Measurements from ENCODE around the gene VKORC1.

DNA sequence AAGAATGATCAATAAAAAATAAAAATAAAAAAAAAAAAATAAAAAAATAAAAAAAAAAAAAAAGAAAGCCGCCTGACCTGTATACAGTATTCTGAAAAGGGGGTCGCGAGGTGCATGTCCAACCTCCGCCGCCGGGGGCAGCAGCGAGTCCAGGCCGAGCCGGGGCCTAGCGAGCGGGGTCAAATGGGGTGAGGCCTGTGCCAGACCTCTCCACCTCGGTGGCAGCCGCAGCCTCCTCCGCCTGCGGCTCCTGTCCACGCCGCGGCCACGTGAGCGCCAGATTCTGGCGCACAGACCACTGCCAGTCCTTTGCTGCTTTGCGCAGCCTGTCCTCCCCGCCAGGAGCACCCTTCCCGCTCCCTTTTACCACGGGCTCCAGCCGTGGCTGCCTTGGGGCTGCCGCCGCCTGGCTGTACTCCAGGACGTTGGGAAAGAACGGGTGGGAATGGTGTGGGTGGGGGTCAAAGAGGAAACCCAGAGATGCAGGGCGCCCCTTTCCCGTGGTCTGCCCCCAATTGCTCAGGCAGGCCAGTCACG is 11.1 kb upstream of the VKORC1 start:
- TF ChIP-seq, protein P1, sequence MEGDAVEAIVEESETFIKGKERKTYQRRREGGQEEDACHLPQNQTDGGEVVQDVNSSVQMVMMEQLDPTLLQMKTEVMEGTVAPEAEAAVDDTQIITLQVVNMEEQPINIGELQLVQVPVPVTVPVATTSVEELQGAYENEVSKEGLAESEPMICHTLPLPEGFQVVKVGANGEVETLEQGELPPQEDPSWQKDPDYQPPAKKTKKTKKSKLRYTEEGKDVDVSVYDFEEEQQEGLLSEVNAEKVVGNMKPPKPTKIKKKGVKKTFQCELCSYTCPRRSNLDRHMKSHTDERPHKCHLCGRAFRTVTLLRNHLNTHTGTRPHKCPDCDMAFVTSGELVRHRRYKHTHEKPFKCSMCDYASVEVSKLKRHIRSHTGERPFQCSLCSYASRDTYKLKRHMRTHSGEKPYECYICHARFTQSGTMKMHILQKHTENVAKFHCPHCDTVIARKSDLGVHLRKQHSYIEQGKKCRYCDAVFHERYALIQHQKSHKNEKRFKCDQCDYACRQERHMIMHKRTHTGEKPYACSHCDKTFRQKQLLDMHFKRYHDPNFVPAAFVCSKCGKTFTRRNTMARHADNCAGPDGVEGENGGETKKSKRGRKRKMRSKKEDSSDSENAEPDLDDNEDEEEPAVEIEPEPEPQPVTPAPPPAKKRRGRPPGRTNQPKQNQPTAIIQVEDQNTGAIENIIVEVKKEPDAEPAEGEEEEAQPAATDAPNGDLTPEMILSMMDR (conservative IDR thresholded peaks at IDR 0.05 in 1 of 2, IDR thresholded peaks at IDR 0.05 in 1 of 2; ENCODE audit: extremely low read depth in 1 of 2, insufficient read depth in 1 of 2, low read depth in 1 of 2, low read length in 2 of 2): peak; percentile 69 to 83
- TF ChIP-seq EZH2 (IDR thresholded peaks at IDR 0.05; ENCODE audit: borderline replicate concordance, low read length): no peak
